Keratinocyte (primary cell): ENCODE data around the gene DSG4.

Source experiments
- CTCF ChIP-seq, 3 experiments: IDR thresholded peaks in 1 of 3; conservative IDR thresholded peaks in 1 of 3; optimal IDR thresholded peaks in 1 of 3; 2 replicates in 2 of 3; 3 replicates in 1 of 3; pipeline versions ENCODE3 to v1.5.1; 2011; ENCODE audit warnings: low read length in 3 of 3, mild to moderate bottlenecking in 3 of 3, moderate library complexity in 2 of 3, control low read depth in 1 of 3, inconsistent platforms in 1 of 3; ENCODE audit not compliant: insufficient read depth in 2 of 3; ENCODE audit errors: extremely low read depth in 1 of 3
- EZH2 ChIP-seq: IDR thresholded peaks from one replicate; pipeline ENCODE4 v1.6.1; 2012; ENCODE audit warnings: inconsistent platforms, mild to moderate bottlenecking, low read length, moderate library complexity

- TF ChIP-seq CTCF (optimal IDR thresholded peaks at IDR 0.05 in 1 of 3, IDR thresholded peaks at IDR 0.05 in 1 of 3, conservative IDR thresholded peaks at IDR 0.05 in 1 of 3; ENCODE audit: extremely low read depth in 1 of 3, insufficient read depth in 2 of 3, low read length in 3 of 3): no peak
- TF ChIP-seq EZH2: no peak
Measured at GRCh38 chr18:31426871-31427406, 50.4 kb downstream of the DSG4 start.
